Middle frontal gyrus (tissue), 1 donor: ENCODE results near the gene ADAM12.
"Not testable (repeated sequence)": the region's sequence is repeated elsewhere in the genome, so short reads cannot be mapped to it uniquely, and the experiment has no call there.

Source experiments
- DNase-seq: peaks from one replicate; pipeline ENCODE4 v3.0.0-alpha.2; 2015; ENCODE audit warnings: low spot score; ENCODE audit errors: extremely low spot score

The ADAM12 gene

DNA sequence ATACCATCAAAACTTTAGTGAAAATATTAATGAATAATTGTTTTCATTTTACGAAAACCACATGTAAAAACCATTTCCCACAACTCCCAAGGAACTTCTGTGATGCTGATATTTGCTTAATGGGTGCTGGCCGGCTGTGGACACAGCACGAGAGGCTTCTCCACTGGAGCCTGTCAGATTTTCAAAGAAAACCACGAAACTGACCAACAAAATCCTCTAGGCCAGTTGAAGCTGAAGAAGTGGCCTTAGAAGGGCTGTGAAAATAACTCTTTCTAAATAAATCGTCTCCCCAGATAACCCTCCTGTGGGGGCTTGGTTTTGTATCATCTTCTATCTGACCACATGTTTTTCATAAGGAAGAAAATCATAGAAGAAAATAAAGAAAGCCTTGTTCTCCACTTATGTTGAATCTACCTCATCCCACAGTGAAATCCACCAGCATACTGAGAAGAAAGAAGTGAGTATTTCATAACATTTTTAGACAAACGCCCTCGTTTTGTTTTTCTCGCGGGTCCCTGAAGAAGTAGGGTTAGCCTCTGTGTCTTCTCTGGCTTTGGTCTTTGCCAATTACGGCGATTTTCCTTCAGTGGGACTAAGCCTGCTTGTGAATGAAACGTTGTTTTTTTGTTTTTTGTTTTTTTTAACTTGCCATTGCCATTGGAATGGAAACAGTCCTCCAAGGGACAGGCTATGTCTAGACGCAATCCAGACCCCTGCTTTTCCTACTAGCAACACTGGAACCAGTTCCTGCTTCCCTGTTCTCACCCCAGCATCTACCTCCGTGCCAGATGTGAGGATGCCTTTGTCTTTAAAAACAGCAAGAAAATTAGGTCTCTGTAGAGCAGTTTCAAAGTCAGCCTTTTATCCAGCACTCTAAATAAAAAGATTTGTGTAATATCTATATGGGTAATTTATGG lies 123.9 kb downstream of the ADAM12 start:
- no peak for DNase-seq

DNA sequence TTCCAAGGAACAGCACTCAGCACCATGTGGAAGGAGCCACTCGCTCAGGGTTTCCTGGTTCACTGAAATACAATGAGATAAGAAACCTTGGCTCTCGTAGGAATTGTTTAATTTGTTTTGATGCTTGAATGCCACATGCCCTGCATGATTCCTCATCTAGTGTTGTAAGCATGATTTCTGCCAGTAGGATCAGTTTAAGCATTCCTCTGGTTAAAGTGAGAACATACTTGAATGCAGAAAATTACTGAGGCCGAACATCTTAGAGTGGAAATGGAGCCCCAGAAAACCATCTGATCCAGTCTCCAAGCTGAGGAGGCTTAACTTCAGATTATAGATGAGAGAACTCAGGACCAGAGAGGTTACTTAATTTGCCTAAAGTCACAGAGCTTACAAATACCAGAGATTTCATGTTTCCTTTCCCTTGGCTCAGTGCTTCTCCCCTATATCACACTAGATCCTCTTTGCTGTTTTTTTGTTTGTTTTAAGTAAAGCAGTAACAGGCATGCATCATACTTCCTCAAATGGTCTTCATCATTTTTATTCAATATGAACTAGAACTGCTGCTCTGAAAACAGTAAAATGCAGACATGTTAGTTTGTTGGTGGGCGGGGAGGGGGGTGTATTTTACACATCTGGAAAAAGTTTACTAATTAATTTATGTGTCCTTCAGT lies 125.1 kb downstream of the ADAM12 start:
- DNase-seq = no peak

DNA sequence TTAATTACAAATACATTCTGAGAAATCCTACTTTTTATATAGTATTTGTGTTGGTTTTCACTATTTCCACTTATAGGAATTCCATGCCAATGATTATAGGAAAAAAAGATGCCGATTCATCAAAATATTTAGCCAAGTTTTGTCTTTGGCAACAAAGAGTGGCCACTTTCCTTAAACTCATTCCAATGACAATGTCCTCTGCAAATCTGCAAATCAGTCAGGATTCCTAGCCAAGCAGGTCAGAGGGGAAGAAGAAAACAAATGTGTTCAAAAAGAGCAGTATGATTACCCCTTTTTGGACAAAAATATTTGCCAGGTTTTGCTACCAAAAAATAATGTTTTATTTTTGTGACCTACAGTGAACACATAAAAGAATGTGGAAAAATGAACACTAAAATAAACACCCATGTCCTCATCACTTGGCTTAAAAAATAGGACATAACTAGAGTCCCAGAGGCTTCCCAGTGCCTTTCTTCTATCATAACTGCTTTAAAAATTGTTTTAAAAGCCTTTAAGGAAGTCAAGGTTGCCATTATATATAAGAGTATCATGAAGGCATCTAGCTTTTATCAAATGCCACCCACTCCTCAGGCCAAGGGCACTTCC lies 125.9 kb downstream of the ADAM12 start:
- DNase-seq = no peak

DNA sequence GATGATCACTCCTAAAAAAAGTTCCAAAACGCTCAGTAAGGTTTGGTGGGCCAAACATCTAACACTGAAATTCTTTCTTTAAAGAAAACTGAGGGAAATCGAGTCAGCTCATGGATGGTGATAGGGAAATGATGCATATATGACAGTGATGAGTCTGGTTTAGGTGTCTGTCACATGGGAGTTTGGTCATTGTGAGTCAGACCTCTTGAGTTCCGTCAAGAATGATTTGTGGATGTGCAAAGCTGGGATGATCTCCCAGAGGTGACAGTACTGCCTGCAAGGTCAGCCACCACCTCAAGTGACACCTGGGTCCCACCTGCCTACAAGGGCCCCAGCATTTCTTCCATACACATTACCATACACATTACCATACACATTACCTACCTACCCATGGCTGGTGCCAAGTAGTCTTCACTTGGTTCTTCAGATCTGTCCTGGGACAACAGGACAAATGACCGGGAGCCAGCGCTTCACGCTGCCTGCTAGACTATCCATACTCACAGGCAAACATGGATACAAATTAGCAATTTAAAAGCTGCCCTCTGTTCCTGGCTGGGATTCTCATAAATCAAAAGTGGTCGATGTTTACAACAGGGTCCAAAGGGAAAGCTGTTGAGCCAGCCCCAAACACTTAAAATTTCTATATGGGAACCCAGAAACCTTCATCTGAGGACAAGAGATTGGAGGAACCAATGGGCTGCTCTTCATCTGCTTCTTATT lies 128.4 kb downstream of the ADAM12 start:
- no peak for DNase-seq

DNA sequence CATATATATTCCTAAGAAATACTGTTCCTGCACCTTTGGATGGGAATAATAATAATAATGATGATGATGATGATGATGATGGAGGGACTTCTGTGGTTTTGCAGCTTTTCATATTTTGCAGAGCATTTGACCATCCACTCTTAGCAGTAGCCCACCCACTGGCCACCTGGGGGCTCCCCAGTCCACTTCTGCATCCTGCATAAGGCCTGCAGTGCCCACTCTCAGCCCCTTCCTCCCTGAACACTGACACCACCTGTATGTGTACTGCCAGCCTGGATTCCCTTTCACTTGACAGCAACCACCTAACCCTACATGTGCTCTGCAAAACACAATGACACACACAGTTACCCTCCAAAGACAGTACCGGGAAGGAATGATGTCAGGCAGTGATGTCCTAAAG lies 131.4 kb downstream of the ADAM12 start:
- DNase-seq = no peak

- no peak for DNase-seq
These were observed 133.0 kb downstream of the ADAM12 start for GRCh38 chr10:126255313-126255712.

- no peak for DNase-seq
These were observed 134.7 kb downstream of the ADAM12 start for GRCh38 chr10:126253611-126253998.

DNA sequence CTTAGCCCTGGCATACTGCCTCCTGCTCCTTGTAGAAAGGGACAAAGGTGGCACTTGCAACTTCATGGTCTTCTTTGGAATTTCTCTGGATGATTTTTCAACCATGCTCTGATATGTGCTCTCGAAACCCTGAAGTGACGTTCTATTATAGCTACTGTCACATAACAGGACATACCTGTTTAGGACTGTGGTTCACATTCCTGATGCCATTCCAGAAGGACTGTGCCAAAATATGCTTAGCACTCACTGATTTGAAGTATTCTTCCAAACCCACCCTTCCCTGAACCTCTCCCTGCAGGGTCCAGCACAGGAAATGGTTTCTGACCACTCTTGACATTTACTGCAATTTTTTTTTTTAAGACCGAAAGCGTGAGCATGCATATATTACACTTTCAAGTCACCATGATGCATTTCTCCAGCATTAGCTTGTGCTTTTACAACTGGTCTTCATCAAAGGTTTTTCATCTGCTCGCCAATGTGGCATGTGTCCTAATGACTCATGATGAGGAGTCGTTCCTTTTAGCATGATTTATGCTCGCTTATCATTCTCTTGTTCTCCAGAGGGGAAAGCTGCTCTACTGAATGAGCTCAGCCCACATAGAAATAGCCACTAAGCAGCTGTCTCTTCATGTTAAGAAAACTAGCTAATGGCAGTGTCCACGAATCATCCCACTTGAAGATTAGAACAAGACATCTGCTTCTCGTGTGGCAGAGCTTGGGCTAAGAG lies 135.2 kb downstream of the ADAM12 start:
- no peak for DNase-seq

DNA sequence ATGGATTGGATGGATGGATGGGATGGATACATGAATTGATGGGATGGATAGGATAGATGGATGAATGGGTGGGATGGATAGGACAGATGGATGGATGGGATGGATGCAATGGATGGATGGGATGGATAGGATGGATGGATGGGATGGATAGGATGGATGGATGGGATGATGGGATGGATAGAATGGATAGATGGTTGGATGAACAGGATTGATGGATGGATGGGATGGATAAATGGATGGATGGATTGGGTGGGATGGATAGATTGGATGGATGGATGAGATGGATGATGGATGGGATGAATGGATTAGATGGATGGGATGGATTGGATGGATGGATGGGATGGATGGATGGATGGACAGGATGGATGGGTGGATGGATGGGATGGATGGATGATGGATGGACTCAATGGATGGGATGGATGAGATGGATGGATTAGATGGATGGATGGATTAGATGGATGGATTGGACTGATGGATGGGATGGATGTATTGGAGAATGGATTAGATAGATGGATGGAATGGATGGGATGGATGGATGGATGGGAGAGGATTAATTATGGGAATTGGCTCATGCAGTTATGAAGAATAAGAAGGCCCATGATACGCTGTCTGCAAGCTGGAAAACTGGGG lies 136.4 kb downstream of the ADAM12 start:
- no peak for DNase-seq

DNA sequence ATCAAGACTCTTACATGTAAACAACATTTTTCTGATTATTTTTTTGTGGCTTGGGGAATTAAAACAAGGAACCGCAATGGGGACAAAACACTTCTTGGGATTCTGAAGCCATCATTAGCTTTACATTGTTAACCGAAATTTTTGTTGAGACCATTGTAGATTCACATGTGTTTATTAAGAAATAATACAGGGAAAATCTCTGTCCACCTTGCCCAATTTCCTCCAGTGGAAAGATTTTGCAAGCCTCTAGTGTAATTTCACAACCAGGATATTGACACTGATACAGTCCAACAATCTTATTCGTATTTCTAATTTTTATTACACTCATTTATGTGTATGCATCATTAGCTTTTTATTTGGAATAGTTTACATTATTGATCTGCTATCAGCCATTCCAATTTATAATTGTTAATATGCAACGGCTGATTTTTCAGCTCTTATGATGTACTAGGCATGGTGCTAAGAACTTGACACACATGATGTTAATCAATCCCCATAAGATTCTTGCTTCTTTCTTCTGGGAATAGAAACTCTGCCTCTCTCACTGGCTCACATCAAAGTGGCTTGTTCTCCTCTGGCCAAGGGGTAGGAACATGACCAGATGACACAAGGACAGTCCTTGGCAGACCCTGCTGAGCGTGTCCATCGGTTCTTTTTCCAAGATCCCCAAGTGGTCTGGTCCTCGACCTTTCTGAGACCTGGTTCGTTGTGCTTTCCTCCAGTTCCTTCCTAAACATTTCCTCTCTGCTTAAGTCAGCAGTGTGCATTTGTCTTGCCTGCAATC lies 137.6 kb downstream of the ADAM12 start:
- DNase-seq = no peak

- DNase-seq = no peak
These were observed 138.2 kb downstream of the ADAM12 start for GRCh38 chr10:126250045-126250444.

DNA sequence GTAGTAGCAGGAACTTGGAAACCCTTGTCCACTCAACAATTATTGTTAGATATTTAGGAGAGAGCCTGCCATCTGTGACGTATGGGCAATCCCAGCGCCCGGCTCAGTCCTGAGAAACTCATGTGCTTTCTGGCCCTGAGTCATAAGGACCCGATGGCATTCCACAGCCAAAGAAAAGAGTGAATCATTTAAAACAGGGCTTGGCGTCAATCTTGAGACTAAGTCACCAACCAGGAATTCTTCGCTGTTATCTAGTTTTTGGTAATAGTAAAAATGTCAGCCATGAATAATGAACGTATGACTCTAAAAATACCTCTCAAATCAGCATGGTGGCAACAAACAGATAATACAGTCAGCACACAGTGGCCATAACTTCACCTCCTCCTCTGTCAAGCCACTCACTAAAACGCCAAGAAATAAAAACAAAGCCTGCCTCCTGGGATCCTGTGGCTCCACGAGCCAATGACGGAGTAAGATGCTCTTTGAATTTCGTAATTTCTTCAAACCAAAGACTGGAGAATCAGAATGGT lies 140.8 kb downstream of the ADAM12 start:
- DNase-seq = no peak

DNA sequence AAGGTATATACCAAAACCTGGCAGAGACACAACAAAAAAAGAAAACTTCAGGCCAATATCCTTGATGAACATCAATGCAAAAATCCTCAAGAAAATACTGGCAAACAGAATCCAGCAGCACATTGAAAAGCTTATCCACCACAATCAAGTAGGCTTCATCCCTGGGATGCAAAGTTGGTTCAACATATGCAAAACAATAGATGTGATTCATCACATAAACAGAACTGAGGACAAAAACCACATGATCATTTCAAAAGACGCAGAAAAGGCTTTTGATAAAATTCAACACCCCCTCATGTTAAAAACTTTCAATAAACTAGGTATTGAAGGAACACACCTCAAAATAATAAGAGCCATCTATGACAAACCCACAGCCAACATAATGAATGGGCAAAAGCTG lies 141.9 kb downstream of the ADAM12 start:
- not testable (repeated sequence) for DNase-seq

DNA sequence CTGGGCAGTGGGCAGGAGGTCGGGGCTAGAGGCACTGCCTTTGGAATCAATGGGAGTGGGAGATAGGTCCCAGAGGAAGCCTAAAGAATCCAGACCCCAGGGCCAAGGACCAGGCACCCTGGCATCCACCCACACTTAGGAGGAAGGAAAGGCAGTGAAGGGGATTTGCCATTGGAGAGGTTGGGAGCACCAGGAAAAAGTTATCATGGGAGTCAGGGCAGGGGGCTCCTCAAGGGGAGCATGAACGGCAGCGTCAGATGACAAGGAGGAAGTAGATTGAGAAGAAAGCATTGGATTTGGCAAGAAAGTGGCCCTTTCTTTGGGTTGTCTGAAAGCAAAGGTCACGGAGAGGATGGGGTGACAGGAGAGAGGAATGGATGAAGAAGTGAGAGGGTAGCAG lies 142.8 kb downstream of the ADAM12 start:
- DNase-seq = no peak

GRCh38 chr10:126243971-126244370 lies 144.3 kb downstream of the ADAM12 start:
- no peak for DNase-seq

GRCh38 chr10:126243306-126243705 lies 145.0 kb downstream of the ADAM12 start:
- DNase-seq = no peak

DNA sequence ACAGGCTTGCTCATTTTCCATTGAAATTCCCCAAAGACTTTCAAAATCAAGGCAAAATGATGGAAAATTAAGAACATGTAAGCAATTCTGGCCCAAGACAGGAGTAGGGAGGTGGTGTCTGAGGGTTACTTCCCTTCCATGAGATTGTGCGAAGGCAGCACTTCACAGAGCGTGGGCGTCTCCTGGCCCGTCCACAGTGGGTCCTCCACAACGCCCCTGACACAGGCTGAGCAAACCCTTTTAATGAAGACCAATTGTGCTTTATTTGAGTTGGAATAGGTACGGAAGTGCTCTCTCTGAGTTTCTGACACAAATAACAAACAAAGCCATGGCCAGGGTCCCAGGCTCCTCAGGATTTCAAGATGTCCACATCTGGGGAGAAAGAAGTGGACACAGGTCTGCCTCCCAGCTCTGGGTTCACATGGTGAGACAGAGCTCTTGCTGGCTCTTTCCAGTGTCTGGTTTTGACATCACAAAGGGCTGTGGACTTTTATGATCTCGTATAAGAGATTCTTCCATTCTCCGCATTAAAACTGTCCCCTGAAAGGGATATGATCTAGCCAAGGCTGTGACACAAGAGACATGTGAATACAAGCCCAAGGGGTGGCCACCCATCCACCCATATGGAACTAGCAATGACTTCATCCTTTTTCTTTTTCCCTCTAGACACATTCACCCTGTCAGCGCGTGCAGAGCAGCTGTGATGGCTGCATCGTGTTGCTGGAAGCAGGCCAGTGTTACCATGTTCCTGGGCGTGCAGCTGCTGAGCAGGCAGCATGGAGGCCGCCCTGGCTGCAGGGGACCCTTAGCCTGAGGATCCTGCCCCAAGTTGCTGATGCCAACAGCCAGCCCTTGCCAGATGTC lies 145.6 kb downstream of the ADAM12 start:
- DNase-seq = no peak

DNA sequence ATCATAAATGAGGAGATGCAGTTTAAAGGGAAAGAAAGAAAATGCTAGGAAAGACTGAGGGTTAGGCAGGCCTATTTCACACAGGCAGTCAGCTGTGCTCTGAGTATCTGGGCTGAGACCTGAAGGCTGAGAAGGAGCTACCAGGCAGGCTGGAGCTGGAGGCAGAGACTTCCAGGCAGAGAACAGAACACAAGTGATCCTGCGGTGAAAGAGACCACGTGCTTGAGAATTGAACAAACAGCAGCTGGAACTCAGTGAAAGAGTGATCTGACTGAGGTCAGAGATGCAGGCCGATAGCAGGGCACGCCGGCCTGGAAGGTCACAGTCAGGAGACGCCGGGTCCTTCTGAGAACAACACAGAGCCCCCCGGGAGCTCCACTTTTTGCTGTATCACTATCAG lies 147.8 kb downstream of the ADAM12 start:
- DNase-seq = no peak

DNA sequence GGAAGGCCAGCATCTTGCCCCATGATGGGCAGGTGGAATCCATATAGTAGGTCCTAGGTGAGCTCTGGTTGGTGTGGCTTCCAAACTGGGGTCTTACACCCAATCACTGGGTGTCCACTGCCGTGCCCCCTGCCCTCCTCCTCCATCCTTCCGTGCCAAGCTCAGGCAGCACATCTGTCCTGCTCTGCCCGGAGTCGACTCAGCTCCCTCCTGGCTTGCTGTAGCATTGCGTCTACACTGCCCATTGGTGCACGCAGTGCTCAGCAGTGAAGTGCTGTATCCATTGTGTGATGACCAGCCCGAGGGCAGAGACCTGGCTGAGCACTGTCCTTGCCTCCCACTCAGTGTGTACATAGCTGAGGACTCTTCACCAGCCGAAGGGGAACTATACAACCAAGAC lies 148.4 kb downstream of the ADAM12 start:
- no peak for DNase-seq
